Fibroblast of skin of abdomen (primary cell): Measurements from ENCODE around the gene PRKCH. TPM values are rescaled to one million over a fixed set of nuclear protein-coding genes. Genes with fewer than 3 reads are reported as not detected.

ENCODE experiments used
- DNase-seq: peaks from one replicate; pipeline ENCODE4 v3.0.0-alpha.2; 2013
- polyA plus RNA-seq, 2 experiments: library from polyadenylated mRNA; unstranded; fragments of 120-200 nt; gene quantifications; one replicate each; pipeline ENCODE4 v1.2.1, GENCODE V29; 2013; ENCODE audit not compliant: insufficient read length in 2 of 2

Gene PRKCH
- 1.6 TPM for polyA plus RNA-seq (2013, experiment 1 of 2; ENCODE audit: insufficient read length)
- 1.7 TPM for polyA plus RNA-seq (2013, experiment 2 of 2; ENCODE audit: insufficient read length)

- peak; percentile 9 for DNase-seq
Observed at GRCh38 chr14:61321385-61322010, at the start of gene PRKCH. Gene PRKCH (plus strand): TSS chr14:61321579. CDS start chr14:61322102, 523 bp downstream.

- DNase-seq, result no peak
Observed at GRCh38 chr14:61277232-61277631, 44.1 kb upstream of the PRKCH start.

GRCh38 chr14:61277784-61278183, 43.6 kb upstream of the PRKCH start:
- DNase-seq, result no peak

GRCh38 chr14:61279082-61279481, 42.3 kb upstream of the PRKCH start:
- no peak for DNase-seq

- no peak for DNase-seq
Observed at GRCh38 chr14:61280092-61280525, 41.3 kb upstream of the PRKCH start.

GRCh38 chr14:61280526-61281185, 40.7 kb upstream of the PRKCH start:
- peak; percentile 35 for DNase-seq

DNA sequence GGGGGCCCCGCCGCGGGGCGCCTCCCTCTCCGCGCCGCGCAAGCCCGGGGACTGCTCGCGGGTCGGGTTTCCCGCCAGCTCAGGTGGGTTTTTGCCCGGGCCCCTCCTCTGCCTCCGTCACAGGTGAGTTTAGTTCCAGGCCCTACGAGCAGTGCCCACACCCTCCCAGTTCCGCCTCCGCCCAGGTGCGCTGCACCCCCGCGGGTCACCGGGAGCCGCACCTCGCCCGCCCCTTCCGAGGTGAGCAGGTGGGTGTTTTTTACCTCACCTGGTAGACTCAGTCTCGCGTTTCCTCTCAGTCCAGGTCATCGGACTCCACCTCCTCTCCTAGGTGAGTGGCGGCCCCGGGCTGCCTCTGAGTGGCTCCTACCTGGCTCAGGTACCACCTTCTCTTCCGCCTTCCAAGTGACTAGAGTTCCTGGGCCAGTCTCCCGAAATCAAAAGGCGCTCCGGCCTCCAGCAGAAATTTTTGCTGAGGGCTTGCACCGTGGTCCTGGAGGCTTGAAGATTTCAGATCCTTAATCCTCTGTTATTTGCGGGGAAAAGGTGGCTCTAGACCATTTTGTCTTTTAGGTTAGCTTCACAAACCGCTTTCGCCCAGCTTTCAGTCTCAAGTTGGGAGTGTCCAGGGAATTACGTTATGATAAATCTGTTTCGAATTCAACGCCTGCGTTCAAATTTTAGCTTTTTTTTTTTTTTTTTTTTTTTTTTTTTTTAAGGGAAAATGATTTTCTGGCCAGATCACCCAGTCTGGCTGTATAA, 40.0 kb upstream of the PRKCH start, which contains the start of gene TMEM30B:
Gene TMEM30B (minus strand): TSS at position 153 of the 762 bp plus-strand sequence. CDS start 191 bp downstream, outside the sequence.
- DNase-seq, result no peak

GRCh38 chr14:61281948-61282275, 39.5 kb upstream of the PRKCH start:
- no peak for DNase-seq

- DNase-seq, result no peak
Observed at GRCh38 chr14:61282746-61283145, 38.6 kb upstream of the PRKCH start.

DNA sequence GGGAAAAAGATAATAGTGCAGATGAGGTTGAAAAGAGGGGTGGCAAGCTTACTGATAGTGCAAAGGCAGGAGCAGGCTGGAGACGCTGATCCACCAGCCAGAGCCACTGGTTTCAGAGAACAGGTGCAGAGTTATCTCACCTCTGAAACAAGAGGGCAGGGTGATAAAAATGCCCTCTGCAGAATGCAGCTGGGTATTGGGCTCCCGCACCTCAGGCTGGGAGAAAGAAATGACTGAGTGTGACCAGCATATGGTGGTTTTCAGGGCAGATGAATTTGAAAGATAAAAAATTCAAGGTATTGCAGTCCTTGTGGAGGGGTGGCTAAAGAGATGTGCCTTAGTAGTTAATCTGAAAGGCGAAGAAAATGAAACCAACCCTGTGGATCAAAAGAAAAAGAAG, 37.4 kb upstream of the PRKCH start:
- DNase-seq, result no peak

DNA sequence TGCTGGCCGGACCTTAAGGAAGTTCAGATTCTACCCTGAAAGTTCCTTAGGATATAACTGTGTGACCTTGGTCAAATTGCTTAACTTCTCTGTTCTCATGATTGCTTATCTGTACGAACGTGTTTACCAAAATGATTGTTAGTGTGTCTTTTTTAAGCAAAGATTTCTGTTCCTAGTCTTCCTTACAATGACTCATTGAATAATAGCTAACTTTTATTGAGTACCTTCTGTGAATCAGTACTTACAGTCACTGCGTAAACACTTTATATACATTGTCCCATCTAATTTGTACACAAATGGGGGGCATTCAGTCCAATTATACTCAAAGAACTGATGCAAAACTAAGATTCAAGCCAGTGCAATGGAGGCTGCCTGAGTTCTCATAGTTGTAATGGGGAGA, 36.0 kb upstream of the PRKCH start:
- no peak for DNase-seq

- DNase-seq, result no peak
Observed at GRCh38 chr14:61287196-61287595, 34.2 kb upstream of the PRKCH start.

DNA sequence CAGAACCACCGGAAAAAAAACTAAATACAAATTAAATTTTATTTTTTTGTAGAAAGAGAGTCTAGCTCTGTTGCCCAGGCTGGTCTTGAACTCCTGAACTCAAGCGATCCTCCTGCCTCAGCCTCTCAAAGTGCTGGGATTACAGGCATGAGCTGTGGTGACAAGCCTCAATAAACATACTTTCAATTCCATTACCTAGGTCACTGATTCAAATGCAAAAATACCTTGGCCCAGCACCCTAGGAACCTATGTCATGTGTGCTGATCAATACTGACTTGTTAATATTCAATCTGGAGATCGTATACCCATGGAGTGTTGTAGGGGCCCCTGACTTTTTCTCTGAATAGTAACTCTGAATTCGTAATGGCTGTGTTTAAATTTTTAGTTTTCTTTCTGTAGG, 33.2 kb upstream of the PRKCH start:
- DNase-seq, result no peak

DNA sequence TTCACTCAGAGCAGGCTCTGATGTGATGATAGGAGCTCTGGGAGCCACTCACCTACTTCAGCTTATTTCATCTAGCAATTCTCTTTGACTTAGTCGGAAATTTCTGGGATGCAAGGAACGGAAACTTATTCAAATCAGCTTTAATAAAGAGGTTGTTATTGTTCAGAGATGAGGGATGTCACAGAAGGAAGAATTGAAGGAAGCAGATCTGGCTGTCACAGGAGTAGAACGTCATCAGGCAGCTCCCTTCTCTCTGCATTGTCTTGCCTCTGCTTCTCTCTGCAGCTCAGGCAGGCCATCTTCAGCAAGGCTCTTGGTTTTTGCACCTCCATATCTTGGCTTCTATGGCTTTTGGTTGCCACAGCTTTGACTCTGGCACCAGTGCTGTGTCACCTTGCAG, 32.7 kb upstream of the PRKCH start:
- no peak for DNase-seq

GRCh38 chr14:61290701-61291100, 30.7 kb upstream of the PRKCH start:
- DNase-seq, result no peak

DNA sequence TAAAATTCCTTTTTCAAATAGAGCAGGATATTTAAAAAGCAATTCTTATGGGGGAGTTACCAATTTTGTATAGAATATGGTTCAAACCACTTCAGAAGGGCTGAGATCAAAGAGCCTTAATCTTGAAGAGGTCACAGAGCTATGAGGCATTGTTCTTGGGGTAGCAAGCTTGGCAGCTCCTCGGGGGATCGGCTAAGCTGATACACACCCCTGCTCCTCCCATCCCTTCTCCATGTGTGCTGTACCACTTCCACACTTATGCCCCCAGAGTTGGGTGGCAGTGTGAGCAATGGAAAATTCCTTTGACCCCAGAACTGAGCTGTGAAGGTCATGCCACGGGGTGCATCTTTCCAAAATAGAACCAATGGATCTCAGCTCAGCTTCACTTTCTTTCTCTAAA, 25.2 kb upstream of the PRKCH start:
- DNase-seq, result no peak

- DNase-seq, result peak; percentile 30
Observed at GRCh38 chr14:61296719-61297502, 24.5 kb upstream of the PRKCH start.

DNA sequence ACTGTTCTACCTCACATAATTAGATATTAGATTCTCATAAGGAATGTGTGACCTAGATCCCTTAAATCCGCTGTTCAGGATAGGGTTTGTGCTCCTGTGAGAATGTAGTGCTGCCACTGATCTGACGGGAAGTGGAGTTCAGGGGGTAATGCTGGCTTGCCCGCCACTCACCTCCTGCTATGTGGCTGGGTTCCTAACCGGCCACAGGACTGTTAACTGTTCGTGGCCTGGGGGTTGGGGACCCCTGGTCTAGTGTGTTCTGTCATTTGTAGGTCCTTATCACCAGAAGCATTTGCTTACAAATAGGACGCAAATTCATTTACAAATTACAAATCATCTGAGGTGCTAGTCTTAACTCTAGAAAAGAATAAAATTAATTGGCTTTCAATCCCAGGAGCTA, 23.8 kb upstream of the PRKCH start:
- no peak for DNase-seq

GRCh38 chr14:61298824-61299223, 22.6 kb upstream of the PRKCH start:
- DNase-seq, result no peak

DNA sequence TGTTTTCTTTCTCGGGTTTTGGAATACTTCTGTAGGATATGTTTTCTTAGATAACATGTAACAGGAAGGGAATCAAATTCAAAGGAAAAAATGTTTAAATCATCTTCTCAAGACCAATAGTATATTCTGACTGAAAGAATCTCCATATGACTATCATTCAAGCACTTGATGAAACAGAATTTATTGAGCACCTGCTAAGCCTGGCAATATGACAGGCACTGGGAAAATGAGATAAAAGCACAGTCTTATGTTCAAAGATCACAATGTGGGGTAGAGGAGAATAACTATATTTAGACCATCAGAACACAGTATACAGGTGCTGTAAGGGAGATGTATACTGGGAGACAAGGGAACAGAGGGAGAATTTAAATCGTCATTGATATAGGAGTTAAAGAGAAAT, 21.2 kb upstream of the PRKCH start:
- no peak for DNase-seq

DNA sequence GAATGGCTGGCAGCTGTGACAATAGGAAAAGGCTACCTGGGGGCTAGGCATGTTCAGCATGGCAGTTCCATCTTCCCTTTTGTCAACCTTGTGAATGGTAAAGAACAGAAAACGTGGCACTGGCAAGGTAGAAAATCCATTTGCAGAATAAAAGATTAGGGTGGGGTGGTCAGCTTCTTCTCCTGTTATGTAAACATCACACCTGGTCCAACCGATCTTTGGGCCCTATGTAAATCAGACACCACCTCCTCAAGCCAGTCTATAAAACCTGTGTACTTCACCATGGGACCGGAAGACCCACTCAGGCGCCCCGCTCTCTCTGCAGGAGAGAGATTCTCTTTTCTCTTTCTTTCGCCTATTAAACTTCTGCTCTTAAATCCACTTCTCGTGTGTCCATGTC, 20.6 kb upstream of the PRKCH start:
- DNase-seq, result no peak

GRCh38 chr14:61304688-61305087, 16.7 kb upstream of the PRKCH start:
- no peak for DNase-seq

DNA sequence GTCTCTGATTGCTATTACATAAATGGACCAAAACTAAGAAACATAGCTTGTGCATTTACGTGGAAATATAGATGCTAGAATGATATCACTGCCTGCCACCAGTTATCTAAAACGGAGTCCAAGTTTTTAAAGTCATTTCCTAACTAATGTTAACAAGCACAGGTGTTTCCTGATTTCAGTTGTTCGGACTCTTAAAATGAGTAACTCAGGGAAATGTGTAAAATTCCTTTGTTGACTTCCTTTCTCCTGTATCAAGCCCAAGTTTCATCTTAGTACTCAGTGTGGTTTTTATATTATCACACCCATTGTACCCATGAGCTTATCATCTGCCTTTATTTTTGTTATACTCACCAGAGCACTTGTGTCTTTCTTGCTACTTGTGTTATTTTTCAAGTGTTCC, 13.2 kb upstream of the PRKCH start:
- DNase-seq, result no peak
